Transverse colon (tissue), 4 donors: ENCODE data around the gene SPTB.

ENCODE experiments used
- EP300 ChIP-seq: sonication (generic); formaldehyde crosslinking; IDR thresholded peaks from one replicate; pipeline ENCODE4 v1.6.1; 2017; ENCODE audit warnings: antibody characterized with exemption, low read depth
- POLR2A ChIP-seq: fragments of 450-650 bp; IDR thresholded peaks from one replicate; pipeline ENCODE4 v1.6.1; 2016; ENCODE audit warnings: antibody characterized with exemption, mild to moderate bottlenecking, moderate library complexity
- POLR2AphosphoS5 ChIP-seq, 3 donors: sonication (generic); formaldehyde crosslinking; IDR thresholded peaks; one replicate each; pipeline ENCODE4 v1.6.1; 2016; ENCODE audit warnings: antibody characterized with exemption in 3 of 3
- TF ChIP-seq, protein P1 (sequence below), 5 experiments: fragments of 200-600 bp in 3 of 5; fragments of 450-650 bp in 2 of 5; sonication (generic) in 3 of 5; IDR thresholded peaks; 1 replicate in 2 of 5; 2 replicates in 3 of 5; pipeline ENCODE4 v1.5.1; 2016 to 2017; ENCODE audit warnings: antibody characterized with exemption in 5 of 5, inconsistent platforms in 3 of 5, mild to moderate bottlenecking in 2 of 5, moderate library complexity in 1 of 5

DNA sequence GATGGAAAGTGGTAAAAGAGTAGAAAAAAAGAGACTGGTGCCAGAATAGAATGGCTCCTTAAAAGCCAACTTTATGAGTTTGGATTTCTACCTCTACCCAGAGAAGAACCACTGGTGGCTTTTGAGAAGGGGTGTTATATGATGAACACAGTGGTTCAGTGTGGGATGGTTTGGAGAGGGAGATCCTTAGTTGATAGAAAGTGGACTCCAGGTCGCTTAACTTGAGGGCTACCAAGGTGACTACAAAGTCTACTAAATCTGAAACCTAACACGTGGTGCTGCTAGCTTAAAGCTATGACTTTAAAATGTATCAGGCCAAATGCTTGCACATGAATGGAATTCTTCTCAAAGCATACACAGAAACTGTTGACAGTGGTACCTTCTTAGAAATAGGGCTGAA, 8.4 kb downstream of the SPTB start:
- TF ChIP-seq POLR2A (no peak), POLR2AphosphoS5 (IDR thresholded peaks at IDR 0.05) (no peak), EP300 (no peak)
- TF ChIP-seq, protein P1, sequence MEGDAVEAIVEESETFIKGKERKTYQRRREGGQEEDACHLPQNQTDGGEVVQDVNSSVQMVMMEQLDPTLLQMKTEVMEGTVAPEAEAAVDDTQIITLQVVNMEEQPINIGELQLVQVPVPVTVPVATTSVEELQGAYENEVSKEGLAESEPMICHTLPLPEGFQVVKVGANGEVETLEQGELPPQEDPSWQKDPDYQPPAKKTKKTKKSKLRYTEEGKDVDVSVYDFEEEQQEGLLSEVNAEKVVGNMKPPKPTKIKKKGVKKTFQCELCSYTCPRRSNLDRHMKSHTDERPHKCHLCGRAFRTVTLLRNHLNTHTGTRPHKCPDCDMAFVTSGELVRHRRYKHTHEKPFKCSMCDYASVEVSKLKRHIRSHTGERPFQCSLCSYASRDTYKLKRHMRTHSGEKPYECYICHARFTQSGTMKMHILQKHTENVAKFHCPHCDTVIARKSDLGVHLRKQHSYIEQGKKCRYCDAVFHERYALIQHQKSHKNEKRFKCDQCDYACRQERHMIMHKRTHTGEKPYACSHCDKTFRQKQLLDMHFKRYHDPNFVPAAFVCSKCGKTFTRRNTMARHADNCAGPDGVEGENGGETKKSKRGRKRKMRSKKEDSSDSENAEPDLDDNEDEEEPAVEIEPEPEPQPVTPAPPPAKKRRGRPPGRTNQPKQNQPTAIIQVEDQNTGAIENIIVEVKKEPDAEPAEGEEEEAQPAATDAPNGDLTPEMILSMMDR (IDR thresholded peaks at IDR 0.05) = no peak
